ENCODE data around the gene RABGEF1. TPM values are rescaled to one million over a fixed set of nuclear protein-coding genes. Genes with fewer than 3 reads are reported as not detected.

RABGEF1 gene
- total and polyA plus RNA-seq, 2 of the 8 experiments (the other 6 are each of a cell fraction or from before 2014, with no cell fraction given), result 10.2 to 18.0 TPM

DNA sequence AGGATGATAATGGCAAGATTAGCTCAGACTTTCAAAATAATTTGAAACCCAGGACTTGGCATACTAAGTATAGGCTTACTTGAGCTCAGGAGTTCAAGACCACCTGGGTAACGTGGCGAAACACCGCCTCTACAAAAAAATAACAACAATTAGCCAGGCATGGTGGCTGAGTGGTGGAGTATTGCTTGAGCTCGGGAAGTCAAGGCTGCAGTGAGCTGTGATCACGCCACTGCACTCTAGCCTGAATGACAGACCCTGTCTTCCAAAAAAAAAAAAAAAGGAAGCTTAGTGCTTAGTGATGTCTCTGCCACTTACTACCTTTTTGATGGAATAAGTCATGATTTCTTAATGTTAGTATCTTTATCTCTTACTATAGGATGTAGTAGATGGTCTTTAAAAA, 25.5 kb downstream of the RABGEF1 start:
- peaks cover 2% of the 10 kb centered on the region for H3K79me1 ChIP-seq (ENCODE audit: low read depth, low read length)
- H2AFZ ChIP-seq (ENCODE audit: low read length), result no peak overlapping the region
- no peak overlapping the region for H2BK12ac ChIP-seq (ENCODE audit: low read depth, low read length)
- H3K36me3 ChIP-seq (ENCODE audit: control insufficient read depth in 2 of 4, insufficient read depth in 4 of 4, low read length in 3 of 4), result no peaks in the 10 kb centered on the region
- peaks cover 0 to 2% of the 10 kb centered on the region in 2 experiments for H4K20me1 ChIP-seq (replicated peaks in 1 of 2; ENCODE audit: control insufficient read depth in 1 of 2, insufficient read depth in 2 of 2, low read length in 2 of 2)
- H4K5ac ChIP-seq (ENCODE audit: insufficient read length, low read depth, low read length), result no peak overlapping the region
- no peak overlapping the region for H4K91ac ChIP-seq (replicated peaks; ENCODE audit: insufficient read length, low read length)
- H2BK20ac ChIP-seq (ENCODE audit: low read length), result no peak overlapping the region
- H3K4me1 ChIP-seq (replicated peaks in 1 of 4; ENCODE audit: control insufficient read depth in 3 of 4, insufficient read depth in 4 of 4, low read length in 3 of 4), result no peaks in the 10 kb centered on the region
- no peak overlapping the region for H4K8ac ChIP-seq (ENCODE audit: extremely low read depth, insufficient read depth, low read length)
- FAIRE-seq (no peak), DNase-seq (ENCODE audit: low read depth in 1 of 2, low spot score in 2 of 2) (no peak)
- no peak overlapping the region for H3K56ac ChIP-seq (replicated peaks; ENCODE audit: insufficient read length, low read depth, low read length)
- H2AK5ac ChIP-seq (ENCODE audit: low read depth, low read length), result no peak overlapping the region
- H3K14ac ChIP-seq (ENCODE audit: insufficient read length), result no peak overlapping the region
- CTCF ChIA-PET (ENCODE audit: partially characterized antibody), result interaction anchor here (1.0 to 1.3 kb wide), 2 partner anchors 58 to 127 kb away, joined by 3 to 4 read pairs; no protein-coding TSS in a partner anchor
- H3K9me3 ChIP-seq (ENCODE audit: insufficient read depth in 2 of 2, low read depth in 1 of 2, low read length in 1 of 2), result no peaks in the 10 kb centered on the region
- no peak overlapping the region for H2BK5ac ChIP-seq (ENCODE audit: low read depth, low read length)
- no peak overlapping the region for H3K4me3 ChIP-seq (ENCODE audit: extremely low read depth in 1 of 4, insufficient read depth in 2 of 4, low read depth in 3 of 4, low read length in 4 of 4)
- POLR2A ChIA-PET (ENCODE audit: partially characterized antibody), result interaction anchor here (0.8 to 1.3 kb wide), 2 partner anchors 11 to 26 kb away, joined by 3 read pairs; partner anchors contain the start of gene RABGEF1
- H3K23ac ChIP-seq (ENCODE audit: insufficient read length), result no peak overlapping the region
- no peak overlapping the region for H3K4me2 ChIP-seq (ENCODE audit: insufficient read depth in 1 of 2, low read depth in 2 of 2, low read length in 2 of 2)
- H3K23me2 ChIP-seq (ENCODE audit: low read depth, low read length), result no peaks in the 10 kb centered on the region
- H3K27ac ChIP-seq (ENCODE audit: low read depth, low read length), result no peak overlapping the region
- no peak overlapping the region for H2BK15ac ChIP-seq (ENCODE audit: low read length)
- H3K18ac ChIP-seq (ENCODE audit: extremely low read depth, low read length), result no peak overlapping the region
- no peaks in the 10 kb centered on the region for H3K27me3 ChIP-seq (replicated peaks in 1 of 4; ENCODE audit: control insufficient read depth in 3 of 4, extremely low read depth in 1 of 4, insufficient read depth in 3 of 4, low read length in 3 of 4)
- H3K79me2 ChIP-seq (ENCODE audit: control insufficient read depth in 1 of 2, insufficient read depth in 2 of 2, low read length in 2 of 2), result peaks cover 0 to 28% of the 10 kb centered on the region in 2 experiments; a peak in 2 of 4 replicates
- H3K4ac ChIP-seq (replicated peaks; ENCODE audit: insufficient read length, low read depth, low read length), result no peak overlapping the region
- 85% methylated on average over 5 of the region's 5 CpGs; no CpG with 5 or more reads in 1 of the 2 experiments for WGBS, 2 experiments (ENCODE audit: extremely low coverage in 1 of 2, insufficient coverage in 1 of 2, insufficient read length in 1 of 2, insufficient replicate concordance in 2 of 2, low coverage in 1 of 2, low lambda C conversion rate in 2 of 2, missing lambda C conversion rate in 1 of 2)
- H2BK120ac ChIP-seq (replicated peaks; ENCODE audit: low read depth, low read length), result no peak overlapping the region
- H3K9ac ChIP-seq (replicated peaks in 1 of 4; ENCODE audit: extremely low read depth in 1 of 4, low read depth in 3 of 4, low read length in 3 of 4), result no peak overlapping the region
- no peak for TF ChIP-seq GTF2F1 (IDR thresholded peaks at IDR 0.05; ENCODE audit: borderline replicate concordance, low read depth, low read length)
- TF ChIP-seq KDM1A (IDR thresholded peaks at IDR 0.05; ENCODE audit: borderline replicate concordance, low read length), result no peak
- TF ChIP-seq SP1 (IDR thresholded peaks at IDR 0.05; ENCODE audit: low read depth, low read length), result no peak
- TF ChIP-seq CEBPB (IDR thresholded peaks at IDR 0.05; ENCODE audit: low read depth, low read length), result no peak
- TF ChIP-seq BRCA1 (IDR thresholded peaks at IDR 0.05; ENCODE audit: low read depth, low read length), result no peak
- TF ChIP-seq ATF3 (IDR thresholded peaks at IDR 0.05; ENCODE audit: insufficient read depth, low read depth, low read length), result no peak
- TF ChIP-seq SP4 (IDR thresholded peaks at IDR 0.05; ENCODE audit: low read length), result no peak
- TF ChIP-seq NRF1 (IDR thresholded peaks at IDR 0.05; ENCODE audit: low read depth, low read length), result no peak
- no peak for TF ChIP-seq TEAD4 (IDR thresholded peaks at IDR 0.05; ENCODE audit: low read depth, low read length)
- TF ChIP-seq CREB1 (IDR thresholded peaks at IDR 0.05), result no peak
- no peak for TF ChIP-seq ASH2L (IDR thresholded peaks at IDR 0.05; ENCODE audit: low read length)
- no peak for TF ChIP-seq MAX (IDR thresholded peaks at IDR 0.05)
- TF ChIP-seq POLR2AphosphoS5 (IDR thresholded peaks at IDR 0.05; ENCODE audit: low read depth, low read length), result no peak
- TF ChIP-seq PHF8 (conservative IDR thresholded peaks at IDR 0.05; ENCODE audit: low read depth, low read length), result no peak
- no peak for TF ChIP-seq RAD21 (IDR thresholded peaks at IDR 0.05 in 1 of 2, conservative IDR thresholded peaks at IDR 0.05 in 1 of 2; ENCODE audit: low read depth in 2 of 2, low read length in 2 of 2)
